NCI-H2227 (cell line): ENCODE results near the gene SLC7A1.

Experiments
- DNase-seq: peaks from one replicate; lab custom pipeline; 2025; ENCODE audit not compliant: unreplicated experiment; lab: John Stamatoyannopoulos, UW

The SLC7A1 gene

GRCh38 chr13:29583073-29583785 is 12.3 kb downstream of the SLC7A1 start:
- DNase-seq = no peak

GRCh38 chr13:29582171-29582570 is 13.3 kb downstream of the SLC7A1 start:
- no peak for DNase-seq

DNA sequence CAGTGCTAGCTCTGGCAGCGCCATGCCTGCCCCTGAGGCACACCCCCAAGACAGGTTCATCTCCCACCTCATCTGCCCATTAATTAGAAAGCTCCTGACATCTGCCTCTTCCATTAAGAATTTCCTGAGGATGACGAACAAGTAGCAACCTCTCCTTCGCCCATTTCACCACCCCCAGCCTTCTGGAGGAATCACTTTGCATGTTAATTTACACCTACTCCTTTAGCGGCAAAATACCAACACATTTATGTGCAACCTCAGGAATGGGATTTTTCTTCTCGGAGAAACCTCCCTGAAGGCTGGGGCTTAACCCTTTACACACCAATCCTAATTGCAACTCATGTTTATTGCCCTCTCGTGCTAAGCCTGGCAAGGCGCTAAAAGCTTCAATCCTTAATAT is 13.8 kb downstream of the SLC7A1 start:
- DNase-seq = no peak

- DNase-seq = no peak
Observed at GRCh38 chr13:29579094-29579493, 16.4 kb downstream of the SLC7A1 start.

GRCh38 chr13:29578300-29579085 is 17.0 kb downstream of the SLC7A1 start:
- no peak for DNase-seq

- DNase-seq = no peak
Observed at GRCh38 chr13:29577136-29578051, 18.1 kb downstream of the SLC7A1 start.

GRCh38 chr13:29576581-29576980 is 18.9 kb downstream of the SLC7A1 start:
- no peak for DNase-seq

GRCh38 chr13:29575098-29575497 is 20.4 kb downstream of the SLC7A1 start:
- no peak for DNase-seq

GRCh38 chr13:29573190-29573589 is 22.3 kb downstream of the SLC7A1 start:
- DNase-seq = no peak

DNA sequence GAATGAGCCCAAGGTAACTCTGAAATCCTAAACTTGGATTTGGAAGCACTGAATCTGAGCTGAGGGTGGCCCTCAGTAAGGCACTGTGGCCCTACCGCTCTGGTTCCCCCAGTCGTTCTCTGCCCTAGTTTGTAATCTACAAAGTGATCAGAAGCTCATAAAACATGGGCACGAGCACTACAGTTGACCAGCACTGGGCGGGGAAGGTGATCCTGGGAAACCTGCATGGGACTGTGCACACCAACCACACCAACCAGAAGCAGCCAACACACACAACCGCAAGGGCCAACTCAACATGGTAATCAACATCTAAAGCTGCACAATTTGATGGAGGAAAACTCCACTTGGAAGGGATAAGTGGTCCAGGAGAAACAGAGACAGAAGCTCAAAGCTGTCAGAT is 22.9 kb downstream of the SLC7A1 start:
- no peak for DNase-seq

GRCh38 chr13:29571876-29572570 is 23.5 kb downstream of the SLC7A1 start:
- DNase-seq = no peak

DNA sequence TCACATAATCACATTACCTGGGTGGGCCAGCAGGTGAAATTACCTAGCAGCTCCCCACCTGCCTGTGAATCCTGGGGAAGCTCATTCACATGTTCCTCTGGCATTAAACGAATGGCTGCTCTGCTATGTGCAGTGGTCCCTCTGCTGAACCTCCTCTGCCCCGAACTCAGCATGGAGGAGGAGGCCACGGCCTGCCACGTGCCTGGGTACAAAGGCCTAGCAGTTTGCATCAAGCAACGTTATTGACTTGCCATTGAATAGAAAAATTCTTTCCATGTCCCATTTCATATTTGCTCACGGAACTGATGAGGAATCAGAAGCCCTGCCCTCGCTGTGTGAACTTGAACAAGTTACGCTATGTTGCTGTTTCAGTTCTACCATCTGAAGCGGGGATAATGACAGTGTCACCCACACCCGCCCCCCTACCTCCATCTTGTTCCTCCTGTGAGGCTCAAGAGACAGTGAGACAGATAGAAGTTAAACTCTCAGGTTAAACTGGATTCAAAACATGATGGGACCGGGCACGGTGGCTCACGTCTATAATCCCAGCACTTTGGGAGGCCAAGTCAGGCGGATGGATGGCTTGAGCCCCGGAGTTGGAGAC is 25.3 kb downstream of the SLC7A1 start:
- no peak for DNase-seq

- no peak for DNase-seq
Observed at GRCh38 chr13:29569253-29570050, 26.0 kb downstream of the SLC7A1 start.

GRCh38 chr13:29568731-29569130 is 26.8 kb downstream of the SLC7A1 start:
- no peak for DNase-seq

- DNase-seq = no peak
Observed at GRCh38 chr13:29567411-29567810, 28.1 kb downstream of the SLC7A1 start.

GRCh38 chr13:29566206-29566605 is 29.3 kb downstream of the SLC7A1 start:
- DNase-seq = no peak

- no peak for DNase-seq
Observed at GRCh38 chr13:29564818-29565217, 30.7 kb downstream of the SLC7A1 start.

DNA sequence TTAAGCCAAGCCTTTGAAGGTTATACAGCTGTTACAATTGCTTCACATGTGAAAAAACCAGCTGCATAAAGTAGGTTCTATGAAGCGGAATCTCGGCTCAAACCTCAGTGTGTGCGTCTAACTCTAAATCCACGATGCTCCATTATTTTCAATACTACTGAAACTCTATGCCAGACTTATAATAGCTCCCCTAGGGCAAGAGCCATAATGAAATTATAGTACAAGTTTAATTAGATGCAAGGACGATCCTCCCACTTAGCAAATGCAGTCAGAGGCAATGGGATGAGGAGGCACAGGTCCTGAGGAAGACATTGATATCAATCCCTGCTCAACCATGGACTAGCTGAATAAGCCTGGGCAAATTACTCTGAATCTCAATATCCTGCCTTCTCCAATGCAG is 31.1 kb downstream of the SLC7A1 start:
- no peak for DNase-seq

- DNase-seq = no peak
Observed at GRCh38 chr13:29563941-29564340, 31.5 kb downstream of the SLC7A1 start.
